Activated T-cell treated with anti-CD3 and anti-CD28 coated beads, Interleukin-2, amount 50 U/mL, for 1 hour (primary cell): ENCODE results near the gene PMP22.
"Not testable (repeated sequence)": the region's sequence is repeated elsewhere in the genome, so short reads cannot be mapped to it uniquely, and the experiment has no call there.

Source experiments
- DNase-seq: peaks from one replicate; pipeline ENCODE4 v3.0.0-alpha.2; 2020

PMP22 gene

GRCh38 chr17:15200574-15200973 lies 64.6 kb downstream of the PMP22 start:
- DNase-seq: not testable (repeated sequence)

DNA sequence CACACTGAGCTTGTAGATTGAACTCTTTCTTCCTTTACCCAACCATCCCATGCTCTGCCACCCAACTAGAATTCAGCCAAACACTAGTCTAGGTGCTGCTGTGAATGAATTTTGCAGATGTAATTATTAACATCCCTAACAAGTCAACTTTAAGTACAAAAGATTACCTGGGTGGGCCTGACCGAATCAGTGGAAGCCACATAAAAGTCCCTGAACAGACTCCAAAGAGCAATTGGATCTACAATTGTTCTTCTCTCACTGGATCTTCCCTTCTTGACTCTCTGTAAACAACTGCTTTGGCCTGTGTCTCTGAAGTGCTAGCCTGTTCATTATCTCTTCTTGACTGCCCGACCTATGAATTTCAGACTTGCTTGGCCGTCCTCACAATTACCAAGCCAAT lies 67.9 kb downstream of the PMP22 start:
- DNase-seq: no peak

GRCh38 chr17:15194859-15195277 lies 70.3 kb downstream of the PMP22 start:
- no peak for DNase-seq

DNA sequence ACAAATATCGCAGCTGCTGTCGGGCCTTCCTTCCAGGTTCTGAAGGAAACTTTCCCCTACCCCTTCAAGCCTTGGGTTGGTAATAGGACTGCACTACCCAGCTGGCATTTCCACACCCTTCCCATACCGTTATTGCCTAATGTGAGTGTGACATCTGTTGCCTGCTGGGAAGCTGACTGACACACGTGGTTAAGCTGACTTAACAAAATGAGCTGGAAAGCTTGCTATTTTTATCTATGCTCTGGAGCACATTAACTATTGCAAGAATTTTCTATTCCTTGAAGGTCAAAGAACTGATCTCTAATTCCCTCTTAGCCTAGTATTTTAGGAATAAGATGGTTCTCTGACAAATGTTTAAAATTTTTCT lies 79.5 kb downstream of the PMP22 start:
- no peak for DNase-seq

- DNase-seq: no peak
These were observed 80.1 kb downstream of the PMP22 start for GRCh38 chr17:15184872-15185624.

- no peak for DNase-seq
These were observed 83.3 kb downstream of the PMP22 start for GRCh38 chr17:15181816-15182215.

- no peak for DNase-seq
These were observed 83.8 kb downstream of the PMP22 start for GRCh38 chr17:15181333-15181732.

DNA sequence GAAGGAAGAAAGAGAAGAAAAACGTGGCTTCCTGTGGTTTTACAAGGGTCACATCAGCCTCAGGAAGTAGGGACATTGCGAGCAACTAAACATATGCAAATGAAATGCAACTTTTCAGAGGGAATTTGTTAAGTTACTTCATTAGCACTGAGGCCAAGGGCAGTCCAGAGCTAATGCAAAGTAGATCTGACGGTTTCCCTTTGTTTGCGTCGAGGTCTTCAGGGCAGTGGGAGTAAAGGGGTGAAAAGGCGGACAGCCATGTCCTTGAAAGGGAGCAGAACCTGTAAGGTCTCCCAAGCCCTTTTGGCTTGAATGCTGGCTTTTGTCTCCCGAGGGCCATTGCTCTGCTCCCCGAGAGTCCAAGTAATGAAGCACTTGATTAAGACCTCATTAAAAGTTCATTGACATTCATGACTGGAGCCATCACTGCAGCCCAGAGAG lies 85.0 kb downstream of the PMP22 start:
- DNase-seq: no peak
